ENCODE data around the gene DYNLRB1.

Gene DYNLRB1

DNA sequence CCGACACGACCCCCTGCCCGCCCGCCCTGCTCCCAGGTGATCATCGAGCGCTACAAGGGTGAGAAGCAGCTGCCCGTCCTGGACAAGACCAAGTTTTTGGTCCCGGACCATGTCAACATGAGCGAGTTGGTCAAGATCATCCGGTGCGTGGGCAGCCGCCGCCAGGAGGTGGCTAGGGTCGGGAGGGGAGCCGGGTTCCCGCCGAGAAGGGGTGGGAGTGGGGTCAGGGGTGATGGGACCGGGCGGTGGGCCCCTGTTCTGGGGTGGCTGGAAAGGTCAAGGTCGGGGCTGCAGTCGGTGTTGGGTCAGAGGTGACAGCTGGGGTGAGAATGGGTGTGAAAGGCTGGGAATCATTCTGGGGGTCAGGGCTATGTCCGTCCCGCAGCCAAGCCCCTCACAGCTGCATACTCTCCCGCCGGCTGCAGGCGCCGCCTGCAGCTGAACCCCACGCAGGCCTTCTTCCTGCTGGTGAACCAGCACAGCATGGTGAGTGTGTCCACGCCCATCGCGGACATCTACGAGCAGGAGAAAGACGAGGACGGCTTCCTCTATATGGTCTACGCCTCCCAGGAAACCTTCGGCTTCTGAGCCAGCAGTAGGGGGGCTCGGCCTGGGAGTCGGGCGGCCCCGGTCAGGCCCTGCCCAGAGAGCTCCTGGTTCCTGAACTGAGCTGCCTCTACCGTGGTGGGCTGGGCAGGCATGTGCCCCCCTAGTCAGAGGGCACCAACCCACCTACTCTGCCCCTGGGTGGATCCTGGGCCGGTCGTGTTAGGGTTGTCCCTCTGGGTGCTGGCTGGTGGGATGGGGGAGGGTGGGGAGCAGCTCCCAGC is 43.3 kb downstream of the DYNLRB1 start:
- no peak for DNase-seq (ENCODE audit: low spot score)
- peak overlapping the region; percentile 92 to 98 for H3K27ac ChIP-seq

DNA sequence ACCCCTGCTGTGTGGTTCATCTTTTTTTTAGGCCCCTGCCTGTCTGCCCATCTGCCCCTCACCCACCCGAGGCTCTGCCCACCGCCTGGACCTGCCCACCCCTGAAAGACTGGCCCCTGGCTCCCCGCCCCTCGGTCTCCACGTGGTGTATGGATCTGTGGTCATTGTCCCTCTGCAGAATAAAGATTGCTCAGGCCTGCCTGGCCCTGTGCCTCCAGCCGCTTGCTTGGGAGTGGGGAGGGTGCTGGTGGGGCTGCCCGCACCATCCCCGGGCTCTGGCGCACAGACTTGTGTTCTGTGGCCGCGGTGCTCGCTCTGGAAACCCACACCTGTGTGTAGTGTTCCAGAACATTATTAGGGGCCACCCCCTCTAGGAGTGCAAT is 43.9 kb downstream of the DYNLRB1 start:
- TF ChIP-seq, protein P1, sequence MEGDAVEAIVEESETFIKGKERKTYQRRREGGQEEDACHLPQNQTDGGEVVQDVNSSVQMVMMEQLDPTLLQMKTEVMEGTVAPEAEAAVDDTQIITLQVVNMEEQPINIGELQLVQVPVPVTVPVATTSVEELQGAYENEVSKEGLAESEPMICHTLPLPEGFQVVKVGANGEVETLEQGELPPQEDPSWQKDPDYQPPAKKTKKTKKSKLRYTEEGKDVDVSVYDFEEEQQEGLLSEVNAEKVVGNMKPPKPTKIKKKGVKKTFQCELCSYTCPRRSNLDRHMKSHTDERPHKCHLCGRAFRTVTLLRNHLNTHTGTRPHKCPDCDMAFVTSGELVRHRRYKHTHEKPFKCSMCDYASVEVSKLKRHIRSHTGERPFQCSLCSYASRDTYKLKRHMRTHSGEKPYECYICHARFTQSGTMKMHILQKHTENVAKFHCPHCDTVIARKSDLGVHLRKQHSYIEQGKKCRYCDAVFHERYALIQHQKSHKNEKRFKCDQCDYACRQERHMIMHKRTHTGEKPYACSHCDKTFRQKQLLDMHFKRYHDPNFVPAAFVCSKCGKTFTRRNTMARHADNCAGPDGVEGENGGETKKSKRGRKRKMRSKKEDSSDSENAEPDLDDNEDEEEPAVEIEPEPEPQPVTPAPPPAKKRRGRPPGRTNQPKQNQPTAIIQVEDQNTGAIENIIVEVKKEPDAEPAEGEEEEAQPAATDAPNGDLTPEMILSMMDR (IDR thresholded peaks at IDR 0.05): no peak
- peak overlapping the region; percentile 92 to 98 for H3K27ac ChIP-seq
- no peak for DNase-seq (ENCODE audit: low spot score)
- H3K4me3 ChIP-seq: peak overlapping the region; percentile 76

More for the DNA sequence above, 43.3 kb downstream of the DYNLRB1 start:
- H3K4me3 ChIP-seq: peak overlapping the region; percentile 76
- TF ChIP-seq, protein P1 (IDR thresholded peaks at IDR 0.05): no peak

DNA sequence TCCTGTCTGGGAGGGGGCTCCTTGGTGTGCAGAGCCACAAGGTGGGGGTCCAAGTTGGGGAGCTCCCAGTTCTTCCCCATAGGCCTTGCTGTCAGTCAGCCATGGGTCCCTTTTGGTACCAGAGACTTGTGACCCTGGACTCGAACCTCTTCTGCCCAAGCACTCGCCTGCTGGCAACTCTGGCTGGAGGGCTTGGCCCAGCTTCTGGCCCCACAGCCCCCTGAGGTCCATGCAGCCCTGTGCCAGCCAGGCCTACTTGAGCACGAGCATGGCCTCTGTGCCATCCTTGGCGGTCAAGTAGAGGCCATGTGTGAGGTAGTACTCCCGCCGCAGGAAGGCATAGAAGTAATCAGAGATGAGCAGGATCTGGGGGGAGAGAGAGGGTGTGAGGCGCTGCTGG is 44.4 kb downstream of the DYNLRB1 start:
- Histone ChIP-seq H3K4me3 (no peak overlapping the region), H3K27ac (peak overlapping the region in 1 of 2 donors; percentile 17)
- DNase-seq (ENCODE audit: low spot score): no peak
- TF ChIP-seq, protein P1 (IDR thresholded peaks at IDR 0.05): no peak

DNA sequence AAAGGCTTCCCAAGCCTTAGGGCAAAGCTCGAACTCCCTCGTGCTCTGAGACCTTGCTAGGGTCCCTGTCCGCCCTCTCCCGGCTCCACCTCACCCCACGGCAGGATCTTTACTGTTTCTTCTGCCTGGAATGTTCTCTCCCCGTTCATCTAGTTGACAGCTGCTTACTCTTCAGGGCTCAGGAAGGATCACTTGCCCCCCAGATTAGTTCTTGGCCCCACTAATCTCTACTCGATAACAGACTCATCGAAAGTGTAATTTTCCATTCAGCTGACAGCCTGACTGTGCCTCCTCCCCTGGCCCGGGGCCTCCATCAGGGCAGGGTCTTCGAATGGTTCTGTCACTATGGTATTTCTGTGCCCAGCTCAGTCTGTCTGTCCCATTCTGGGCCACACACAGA is 45.4 kb downstream of the DYNLRB1 start:
- TF ChIP-seq, protein P1 (IDR thresholded peaks at IDR 0.05): no peak
- H3K4me3 ChIP-seq: no peak overlapping the region
- no peak for DNase-seq (ENCODE audit: low spot score)
- H3K27ac ChIP-seq: peak overlapping the region in 1 of 2 donors; percentile 17

DNA sequence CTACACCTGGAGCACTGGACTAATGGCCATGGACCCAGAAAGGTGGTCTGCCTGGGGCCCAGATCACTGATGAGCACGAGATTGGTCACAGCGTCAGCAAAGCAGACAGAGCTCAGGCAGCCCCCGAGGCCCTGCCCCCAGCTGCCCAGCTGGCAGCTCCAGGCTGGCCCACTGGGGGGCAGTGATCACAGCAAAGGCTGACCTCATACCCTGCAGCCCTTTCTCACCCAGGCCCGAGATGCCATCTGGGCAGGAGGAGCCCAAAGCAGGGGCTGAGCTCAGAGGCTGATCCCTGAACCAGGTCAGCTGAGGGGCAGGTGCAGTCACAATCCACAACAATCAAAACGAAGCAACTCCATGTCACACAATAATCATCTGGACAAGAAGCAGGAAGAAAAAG is 46.4 kb downstream of the DYNLRB1 start:
- Histone ChIP-seq H3K4me3 (no peak overlapping the region), H3K27ac (no peak overlapping the region)
- no peak for DNase-seq (ENCODE audit: low spot score)
- TF ChIP-seq, protein P1 (IDR thresholded peaks at IDR 0.05): no peak

DNA sequence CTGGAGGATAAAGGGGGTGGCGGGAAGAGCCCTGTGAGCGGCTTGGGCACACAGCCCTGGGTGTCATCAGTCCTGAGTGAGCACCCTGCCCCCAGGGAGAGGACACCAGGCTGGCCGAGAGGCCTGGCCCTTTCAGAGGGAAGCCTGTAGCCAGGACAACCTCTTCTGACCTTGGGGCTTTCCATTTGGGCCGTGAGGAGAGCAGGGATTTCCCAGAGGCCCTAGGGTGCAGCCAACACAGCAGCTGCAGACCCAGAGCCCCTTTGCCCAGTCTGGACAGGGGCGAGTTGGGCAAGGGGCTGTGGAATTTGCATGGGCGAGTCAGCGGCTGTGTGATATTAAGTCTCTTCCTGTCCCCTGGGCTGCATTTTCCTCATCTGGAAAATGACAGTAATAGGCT is 48.6 kb downstream of the DYNLRB1 start:
- TF ChIP-seq, protein P1 (IDR thresholded peaks at IDR 0.05): no peak
- no peak for DNase-seq (ENCODE audit: low spot score)
- Histone ChIP-seq H3K4me3 (no peak overlapping the region), H3K27ac (no peak overlapping the region)

Measured in coronary artery (tissue), 2 donors.